ENCODE results near the gene DZIP1L.

DZIP1L gene

GRCh38 chr3:138031536-138031935, 83.9 kb downstream of the DZIP1L start:
- DNase-seq: no peak

- no peak for DNase-seq
Observed at GRCh38 chr3:138030734-138031280, 84.6 kb downstream of the DZIP1L start.

GRCh38 chr3:138027821-138028220, 87.6 kb downstream of the DZIP1L start:
- DNase-seq: no peak

GRCh38 chr3:138025553-138025952, 89.9 kb downstream of the DZIP1L start:
- no peak for DNase-seq

GRCh38 chr3:138023754-138024153, 91.7 kb downstream of the DZIP1L start:
- no peak for DNase-seq

GRCh38 chr3:138019281-138020069, 95.9 kb downstream of the DZIP1L start:
- no peak for DNase-seq

GRCh38 chr3:138016065-138016464, 99.3 kb downstream of the DZIP1L start:
- DNase-seq: no peak

GRCh38 chr3:138012526-138012925, 102.9 kb downstream of the DZIP1L start:
- no peak for DNase-seq
